DND-41 (cell line): ENCODE results near the gene RHOU.

Experiments
- CTCF ChIP-seq: IDR thresholded peaks from 2 replicates; pipeline ENCODE4 v1.5.1; 2012; ENCODE audit warnings: borderline replicate concordance, low read length, moderate library complexity, mild to moderate bottlenecking; ENCODE audit not compliant: poor library complexity, severe bottlenecking; ENCODE audit errors: extremely low read depth
- EZH2 ChIP-seq: IDR thresholded peaks from 3 replicates; pipeline ENCODE4 v1.6.1; 2012; ENCODE audit warnings: borderline replicate concordance, low read depth, mild to moderate bottlenecking, moderate library complexity, low read length, inconsistent platforms; ENCODE audit not compliant: severe bottlenecking

- TF ChIP-seq CTCF: no peak
- no peak for TF ChIP-seq EZH2
Measured at GRCh38 chr1:228691211-228691610, 44.1 kb upstream of the RHOU start.
